Urothelium cell line (cell line): ENCODE measurements around the gene GRAMD1A.
"Not testable (repeated sequence)": the region's sequence is repeated elsewhere in the genome, so short reads cannot be mapped to it uniquely, and the experiment has no call there.

ENCODE experiments used
- DNase-seq: peaks from one replicate; pipeline ENCODE4 v3.0.0; 2011; ENCODE audit warnings: low spot score, mixed read lengths
- FAIRE-seq: peaks from 2 replicates; lab custom pipeline; 2011; peaks lifted over from hg19 to GRCh38; lab: Jason Lieb, UNC

The GRAMD1A gene

DNA sequence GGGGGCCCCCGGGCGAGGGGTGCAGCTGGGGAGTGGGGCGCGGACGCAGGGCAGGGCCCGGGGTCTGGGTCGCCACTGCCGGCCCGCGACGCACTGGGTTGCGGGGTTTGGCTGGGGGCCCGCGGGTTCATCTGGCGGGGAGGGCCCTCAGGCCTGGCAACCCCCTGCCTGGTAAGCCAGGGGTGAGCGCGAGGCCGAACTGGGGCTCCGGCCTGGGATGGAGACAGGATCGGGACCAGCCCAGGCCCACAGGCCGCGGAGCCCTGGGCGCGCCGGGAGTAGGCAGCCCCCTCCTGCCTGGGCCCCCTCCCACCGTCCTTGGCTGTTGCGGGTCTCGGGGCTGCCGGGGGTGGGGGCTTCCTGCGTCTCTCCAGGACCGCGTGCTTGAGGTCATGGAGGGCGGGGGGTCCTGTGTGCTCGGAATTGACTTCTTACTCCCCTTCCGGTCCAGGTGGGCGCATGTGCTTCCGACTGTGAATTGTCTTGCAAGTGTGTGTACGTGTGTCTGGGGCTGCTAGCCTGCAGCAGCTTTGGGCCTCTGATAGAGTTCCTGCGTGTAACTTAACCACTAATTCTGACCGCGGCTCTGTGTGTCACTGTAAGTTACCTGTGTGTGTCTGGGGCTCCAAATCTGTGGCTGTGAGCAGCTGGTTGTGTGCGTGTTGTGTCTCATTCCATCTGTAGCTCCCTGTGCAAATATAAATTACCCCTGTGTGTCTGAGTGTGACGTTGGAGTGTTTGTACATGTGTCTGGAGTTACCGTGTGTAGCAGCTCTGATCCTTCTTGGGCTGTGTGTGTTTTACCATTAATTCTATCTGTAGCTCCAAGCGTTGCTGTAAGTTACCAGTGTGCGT lies 751 bp downstream of the GRAMD1A start:
- DNase-seq (peak; percentile 31), FAIRE-seq (no peak)

DNA sequence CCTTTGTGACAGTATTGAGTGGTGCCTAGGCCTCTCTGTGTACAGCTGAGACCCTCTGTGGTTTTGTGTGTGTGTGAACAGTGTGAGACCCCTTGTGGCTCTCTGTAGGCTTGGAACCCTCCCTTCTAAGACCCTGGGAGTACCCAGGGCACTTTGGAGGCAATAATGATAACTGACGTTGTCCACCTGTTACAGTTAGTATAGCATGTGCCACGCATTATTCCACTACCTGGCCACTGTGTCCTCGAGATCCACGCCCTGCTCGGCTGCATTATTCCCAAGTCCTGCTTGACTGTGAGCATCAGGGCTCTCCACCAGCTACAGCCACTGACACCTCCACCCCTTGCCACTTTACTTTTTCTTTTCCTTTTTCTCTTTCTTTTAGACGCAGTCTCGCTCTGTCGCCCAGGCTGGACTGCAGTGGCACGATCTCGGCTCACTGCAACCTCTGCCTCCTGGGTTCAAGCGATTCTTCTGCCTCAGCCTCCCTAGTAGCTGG lies 2.0 kb downstream of the GRAMD1A start:
- FAIRE-seq (no peak), DNase-seq (no peak)

DNA sequence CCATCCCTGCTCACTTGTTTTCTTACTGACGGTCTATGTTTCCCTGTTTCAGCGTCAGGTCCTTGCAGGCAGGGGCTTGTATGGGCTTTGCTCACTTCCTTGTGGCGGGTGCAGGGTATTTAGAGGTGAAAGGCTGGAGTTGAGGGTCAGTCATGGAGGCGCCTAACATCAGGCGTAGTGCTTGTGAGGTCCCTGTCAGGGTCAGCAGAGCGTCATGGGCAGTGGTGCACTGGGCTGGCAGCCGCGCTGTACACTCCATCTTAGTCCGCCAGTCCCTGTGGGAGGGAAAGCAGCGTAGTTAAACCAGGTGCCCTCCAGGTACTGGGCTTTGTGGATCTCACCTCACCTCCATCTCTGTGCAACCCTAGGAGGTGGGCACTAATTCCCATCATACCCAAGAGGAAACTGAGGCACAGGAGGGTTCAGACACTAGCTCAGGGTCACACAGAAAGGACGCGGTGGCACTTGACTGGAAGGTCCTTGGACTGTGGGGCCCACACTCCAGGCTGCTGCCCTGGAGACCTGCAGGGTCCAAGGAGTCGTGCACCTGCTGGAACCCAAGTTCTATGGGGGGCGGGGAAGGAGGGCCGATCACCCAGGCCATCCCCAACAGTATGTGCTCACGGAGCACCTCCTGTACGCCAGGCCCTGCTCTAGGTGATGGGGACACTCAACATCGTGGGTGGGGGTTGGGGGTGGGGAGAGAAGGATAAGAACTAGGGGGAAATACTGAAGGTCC lies 4.6 kb downstream of the GRAMD1A start:
- DNase-seq: no peak
- no peak for FAIRE-seq

- DNase-seq (no peak), FAIRE-seq (no peak)
These were observed 5.3 kb downstream of the GRAMD1A start for GRCh38 chr19:35005256-35005977.

- not testable (repeated sequence) for FAIRE-seq, DNase-seq
These were observed 5.9 kb downstream of the GRAMD1A start for GRCh38 chr19:35006007-35006341.

- DNase-seq (no peak), FAIRE-seq (no peak)
These were observed 6.3 kb downstream of the GRAMD1A start for GRCh38 chr19:35006342-35006998.

DNA sequence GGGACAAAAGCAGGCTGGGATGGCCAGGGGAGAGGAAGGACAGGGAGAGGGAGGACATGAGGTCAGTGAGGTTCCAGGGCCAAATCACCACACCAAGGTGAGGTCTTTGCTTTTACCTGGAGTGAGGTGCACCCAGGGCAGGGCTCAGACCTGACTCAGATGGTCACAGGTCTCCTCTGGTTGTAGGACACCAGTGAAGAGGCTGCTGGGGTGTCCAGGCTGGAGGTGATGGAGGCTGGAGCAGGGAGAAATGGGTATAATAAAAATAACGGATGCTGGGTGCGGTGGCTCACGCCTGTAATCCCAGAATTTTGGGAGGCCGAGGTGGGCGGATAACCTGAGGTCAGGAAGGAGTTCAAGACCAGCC lies 6.9 kb downstream of the GRAMD1A start:
- FAIRE-seq (no peak), DNase-seq (no peak)

DNA sequence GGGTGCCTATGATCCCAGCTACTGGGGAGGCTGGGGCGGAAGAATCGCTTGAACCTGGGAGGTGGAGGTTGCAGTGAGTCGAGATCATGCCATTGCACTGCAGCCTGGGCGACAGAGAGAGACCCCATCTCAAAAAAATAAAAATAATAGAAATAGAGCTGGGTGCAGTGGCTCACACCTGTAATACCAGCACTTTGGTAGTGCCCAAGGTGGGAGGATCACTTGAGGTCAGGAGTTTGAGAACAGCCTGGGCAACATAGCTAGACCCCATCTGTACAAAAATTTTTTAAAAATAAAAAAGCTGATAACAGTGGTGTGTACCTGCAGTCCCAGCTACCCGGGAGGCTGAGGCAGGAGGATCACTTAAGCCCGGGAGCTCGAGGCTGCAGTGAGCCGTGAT lies 7.3 kb downstream of the GRAMD1A start:
- not testable (repeated sequence) for FAIRE-seq, DNase-seq

DNA sequence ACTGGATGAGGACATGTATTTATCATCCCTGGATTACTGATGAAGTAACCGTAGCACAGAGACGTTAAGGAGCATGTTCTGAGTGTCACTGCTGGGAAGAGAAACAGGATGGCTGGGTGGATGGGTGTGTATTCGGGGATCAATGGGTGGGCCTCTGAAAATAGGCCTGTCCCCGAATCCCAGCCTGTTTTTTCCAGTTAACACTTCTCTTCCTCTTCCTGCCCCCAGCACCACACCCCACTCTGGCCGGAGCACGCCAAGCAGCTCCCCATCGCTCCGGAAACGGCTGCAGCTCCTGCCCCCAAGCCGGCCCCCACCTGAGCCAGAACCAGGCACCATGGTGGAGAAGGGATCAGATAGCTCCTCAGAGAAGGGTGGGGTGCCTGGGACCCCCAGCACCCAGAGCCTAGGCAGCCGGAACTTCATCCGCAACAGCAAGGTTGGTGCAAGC lies 8.8 kb downstream of the GRAMD1A start:
- DNase-seq (no peak), FAIRE-seq (no peak)

- FAIRE-seq: no peak
- no peak for DNase-seq
These were observed 9.6 kb downstream of the GRAMD1A start for GRCh38 chr19:35009424-35010415.

- FAIRE-seq (no peak), DNase-seq (no peak)
These were observed 11.1 kb downstream of the GRAMD1A start for GRCh38 chr19:35011091-35011689.

DNA sequence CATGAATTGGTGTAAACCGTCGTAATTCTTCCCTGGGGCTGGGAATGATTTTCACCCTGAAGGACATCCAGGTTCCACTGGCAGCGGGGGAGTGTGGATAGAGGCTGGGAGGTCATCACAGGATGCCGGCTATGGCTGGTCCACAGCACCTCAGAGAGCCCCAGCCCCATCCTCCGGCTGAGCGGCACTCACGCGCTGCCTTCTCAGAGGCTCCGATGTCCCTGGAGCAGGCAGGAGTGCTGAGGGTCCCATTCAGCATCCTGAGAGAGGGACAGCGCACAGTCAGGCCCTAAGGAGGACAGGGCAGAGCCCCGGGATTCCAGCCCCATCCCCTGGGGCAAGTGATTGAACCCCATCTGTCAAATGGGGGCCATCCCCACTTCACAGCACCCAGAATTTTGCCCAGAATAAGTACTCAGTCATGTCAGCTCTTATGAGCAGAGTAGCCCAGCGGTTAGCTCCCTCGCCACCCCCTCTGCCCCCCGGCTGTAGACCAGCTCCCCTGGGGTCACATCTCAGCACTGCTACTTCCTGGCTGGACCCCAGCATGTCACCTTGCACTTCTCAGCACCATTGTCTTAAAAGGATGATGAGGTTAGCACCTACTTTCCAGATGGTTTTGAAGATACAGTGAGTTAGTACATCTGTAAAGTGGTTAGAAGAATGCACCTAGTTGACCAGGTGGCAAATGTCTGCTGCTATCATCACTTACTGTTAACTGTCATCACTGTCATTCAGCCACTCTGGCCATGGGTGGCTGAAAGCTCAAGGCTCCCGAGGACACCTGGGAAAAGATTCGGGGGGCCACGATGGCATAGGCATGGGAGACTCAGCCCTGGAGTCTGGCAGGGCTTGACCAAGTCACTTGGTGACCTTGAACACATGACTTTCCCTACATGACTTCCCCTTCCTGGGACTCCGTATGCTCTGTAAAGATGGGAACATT lies 11.9 kb downstream of the GRAMD1A start:
- FAIRE-seq (no peak), DNase-seq (no peak)

DNA sequence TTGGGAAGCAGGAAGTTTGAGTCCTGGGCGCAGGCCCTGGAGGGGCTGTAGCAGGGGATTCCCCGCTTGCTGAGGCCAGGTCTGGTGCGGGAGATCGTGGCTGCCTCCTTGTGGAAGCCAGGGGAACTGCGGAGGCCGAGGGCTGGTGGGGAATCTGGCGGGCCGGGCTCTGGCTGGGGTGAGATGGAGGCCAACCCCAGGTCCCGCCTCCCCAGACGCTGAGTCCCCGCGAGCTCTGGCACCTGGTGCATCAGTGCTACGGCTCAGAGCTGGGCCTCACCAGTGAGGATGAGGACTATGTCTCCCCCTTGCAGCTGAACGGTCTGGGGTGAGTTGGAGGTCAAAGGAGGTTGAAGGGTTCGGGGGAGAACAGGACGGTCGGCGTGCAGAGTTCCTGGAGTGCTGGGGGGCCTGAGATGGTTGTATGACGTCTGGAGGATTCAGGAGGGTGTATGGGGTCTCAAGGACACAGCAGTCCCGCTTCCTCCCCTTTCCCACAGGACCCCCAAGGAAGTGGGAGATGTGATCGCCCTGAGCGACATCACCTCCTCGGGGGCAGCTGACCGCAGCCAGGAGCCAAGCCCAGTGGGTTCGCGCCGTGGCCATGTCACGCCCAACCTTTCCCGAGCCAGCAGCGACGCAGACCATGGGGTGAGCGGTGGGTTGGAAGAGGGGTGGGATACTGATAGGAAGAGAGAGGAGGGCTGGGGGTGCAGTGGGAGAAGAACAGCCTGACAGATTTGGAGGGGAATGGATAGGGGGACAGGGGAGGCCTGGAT lies 13.1 kb downstream of the GRAMD1A start:
- FAIRE-seq (no peak), DNase-seq (peak; percentile 60)

GRCh38 chr19:35013820-35014754 lies 14.0 kb downstream of the GRAMD1A start:
- FAIRE-seq (no peak), DNase-seq (no peak)

DNA sequence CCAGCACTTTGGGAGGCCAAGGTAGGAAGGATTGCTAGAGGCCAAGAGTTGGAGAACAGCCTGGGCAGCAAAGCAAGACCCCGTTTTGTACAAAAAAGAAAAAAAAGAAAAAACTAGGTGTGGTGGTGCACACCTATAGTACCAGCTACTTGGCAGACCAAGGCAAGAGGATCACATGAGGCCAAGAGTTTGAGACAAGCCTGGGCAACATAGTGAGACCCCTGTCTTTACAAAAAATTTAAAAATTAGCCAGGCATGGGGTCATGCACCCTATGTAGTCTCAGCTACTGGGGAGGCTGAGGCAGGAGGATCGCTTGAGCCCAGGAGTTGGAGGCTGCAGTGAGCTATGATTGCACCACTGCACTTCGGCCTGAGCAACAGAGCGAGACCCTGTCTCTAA lies 14.7 kb downstream of the GRAMD1A start:
- not testable (repeated sequence) for FAIRE-seq

DNA sequence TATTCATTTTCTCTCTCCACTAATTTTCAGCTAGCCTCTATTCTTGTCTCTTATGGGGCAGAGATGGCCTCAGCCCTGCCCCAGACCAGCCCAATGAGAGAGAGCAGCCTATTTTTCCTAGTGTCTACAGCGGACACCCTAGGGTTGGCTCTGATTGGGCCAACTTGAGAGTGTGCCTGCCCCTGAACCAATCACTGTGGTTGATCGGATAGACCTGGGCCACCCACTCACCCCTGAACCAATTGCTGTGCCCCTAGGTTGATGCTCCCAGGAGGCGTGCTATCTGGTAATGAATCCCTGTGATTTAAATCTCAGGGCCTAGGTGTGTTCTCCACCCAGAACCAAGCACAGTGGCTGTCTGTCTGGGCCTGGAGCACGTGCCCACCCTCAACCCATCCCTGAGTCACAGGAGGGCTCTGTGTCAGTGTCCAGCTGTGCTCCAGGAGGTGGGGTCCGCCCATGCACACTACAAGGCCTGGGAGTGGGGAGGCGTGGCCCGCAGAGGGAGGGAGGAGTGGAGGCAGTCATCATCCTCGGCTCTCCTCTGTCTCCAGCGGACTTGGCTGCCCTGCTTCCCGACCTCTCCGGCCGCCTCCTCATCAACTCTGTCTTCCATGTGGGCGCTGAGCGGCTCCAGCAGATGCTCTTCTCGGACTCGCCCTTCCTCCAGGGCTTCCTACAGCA lies 15.3 kb downstream of the GRAMD1A start:
- peak; percentile 23 for FAIRE-seq
- no peak for DNase-seq

More for the DNA sequence above, 14.7 kb downstream of the GRAMD1A start:
- DNase-seq: not testable (repeated sequence)
